ENCODE results near the gene PREX1.

The PREX1 gene

GRCh38 chr20:48632017-48632824, 195.6 kb downstream of the PREX1 start:
- DNase-seq (ENCODE audit: low spot score), result no peak

- no peak for DNase-seq (ENCODE audit: low spot score)
Measured at GRCh38 chr20:48631114-48632016, 196.4 kb downstream of the PREX1 start.

DNA sequence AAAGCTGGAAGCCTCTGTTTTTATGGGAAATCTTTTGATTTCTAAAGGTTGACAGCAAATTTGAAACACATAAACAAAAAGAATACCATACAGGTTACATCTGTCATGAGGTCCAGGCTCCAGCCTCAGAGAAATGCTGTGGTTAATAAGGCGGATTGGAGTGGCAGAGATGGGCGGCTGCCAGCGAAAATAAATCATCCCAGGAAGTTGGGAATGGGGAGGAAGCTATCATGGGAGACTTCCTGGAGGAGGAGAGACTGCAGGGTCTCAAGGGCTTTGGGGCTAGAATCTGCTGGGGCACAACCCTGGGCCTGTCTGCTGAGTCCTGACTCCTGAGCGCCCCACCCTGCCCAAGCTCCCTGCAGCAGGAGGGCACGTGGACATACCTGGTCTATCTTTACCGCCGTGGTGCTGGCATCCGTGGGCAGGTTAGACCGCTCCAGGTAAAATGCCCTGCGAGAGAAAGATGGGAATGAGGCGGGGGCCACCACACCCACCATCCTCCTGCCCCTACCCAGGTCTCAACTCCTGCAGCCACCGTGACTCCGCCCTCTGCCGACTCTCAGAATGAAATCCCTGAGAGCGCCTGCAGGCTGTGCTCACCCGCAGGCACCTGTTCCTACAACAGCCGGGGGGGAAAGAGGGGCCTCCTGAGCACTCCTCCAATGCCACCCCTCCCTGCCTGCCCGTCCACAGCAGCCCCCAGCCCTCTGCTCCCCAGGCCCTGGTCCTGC, 197.3 kb downstream of the PREX1 start:
- DNase-seq (ENCODE audit: low spot score), result no peak

DNA sequence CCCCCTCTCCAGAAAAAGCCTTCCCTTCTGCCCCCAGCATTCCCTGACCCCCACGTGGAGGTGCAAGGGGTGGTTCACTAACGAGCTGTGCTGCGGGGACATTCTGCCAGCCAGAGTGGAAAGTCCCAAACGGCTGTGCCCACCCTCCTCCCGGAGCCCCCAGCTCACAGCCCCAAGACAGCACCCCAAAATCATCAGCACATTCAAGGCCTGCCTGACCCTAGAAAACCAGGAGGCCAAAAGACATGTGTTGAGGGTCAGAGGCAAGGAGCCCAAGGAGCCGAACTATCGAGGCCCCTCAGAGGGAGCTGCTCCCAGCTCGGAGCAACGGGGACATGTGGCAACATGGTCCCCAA, 197.9 kb downstream of the PREX1 start:
- no peak for DNase-seq (ENCODE audit: low spot score)

DNA sequence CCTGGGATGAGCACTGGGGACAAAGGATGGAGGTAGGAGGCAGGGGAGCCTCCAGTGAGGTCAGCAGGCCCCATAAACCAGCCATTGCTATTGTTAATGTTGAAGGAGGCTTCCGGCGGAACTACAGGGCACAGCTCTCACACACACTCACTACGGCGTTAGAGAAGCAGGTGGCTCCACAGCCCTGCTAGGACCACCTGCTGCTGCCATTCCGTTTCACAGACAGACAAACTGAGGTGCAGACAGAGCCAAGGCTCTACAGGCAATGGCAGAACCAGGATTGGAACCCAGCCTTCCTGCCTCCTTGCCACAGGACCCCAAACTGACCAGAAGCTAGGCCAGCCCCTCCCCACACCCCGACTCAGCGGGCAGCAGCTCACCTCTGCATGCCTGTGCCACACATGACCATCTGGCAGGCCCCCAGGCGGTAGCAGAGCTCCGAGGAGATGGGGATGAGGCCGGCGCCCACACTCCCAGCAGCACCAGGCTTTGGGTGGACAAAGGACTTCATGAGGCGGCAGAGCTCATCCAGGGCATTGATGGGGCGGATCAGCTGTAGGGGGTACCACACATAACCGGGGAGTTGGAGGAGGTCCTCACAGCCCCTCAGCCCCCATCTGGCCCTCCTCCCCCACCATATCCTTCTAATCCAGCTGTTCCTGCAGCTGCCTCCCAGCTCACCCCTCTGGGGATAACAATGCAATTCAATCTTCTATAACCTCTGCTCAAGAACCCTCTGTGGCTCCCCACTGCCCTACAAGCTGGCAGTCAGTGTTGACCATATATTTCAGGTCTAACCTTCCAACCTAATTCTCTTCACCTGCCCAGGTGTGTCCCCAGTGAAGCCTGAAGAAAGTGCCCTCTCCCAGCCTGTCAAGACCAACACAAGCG, 198.5 kb downstream of the PREX1 start:
- no peak for DNase-seq (ENCODE audit: low spot score)

DNA sequence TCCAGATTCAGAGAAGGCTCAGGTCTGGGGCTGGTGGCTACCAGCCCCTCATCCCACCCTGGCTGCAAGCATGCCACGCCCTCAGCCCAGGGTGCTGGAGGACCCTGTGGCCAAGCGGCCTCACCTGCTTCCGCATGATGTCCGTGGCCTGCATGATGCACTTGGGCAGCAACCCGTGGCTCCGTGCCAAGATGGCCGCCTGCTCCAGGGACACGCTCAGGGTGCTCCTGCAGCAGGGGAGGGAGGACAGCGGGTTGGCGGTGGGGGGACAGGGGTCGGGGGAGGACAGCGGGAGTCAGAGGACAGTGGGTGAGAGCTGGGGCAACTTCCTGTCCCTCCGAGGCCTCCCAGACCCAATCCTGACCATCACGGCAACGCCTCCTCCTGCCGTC, 200.1 kb downstream of the PREX1 start:
- no peak for DNase-seq (ENCODE audit: low spot score)

- no peak for DNase-seq (ENCODE audit: low spot score)
Measured at GRCh38 chr20:48626938-48627736, 200.7 kb downstream of the PREX1 start.

GRCh38 chr20:48626226-48626937, 201.4 kb downstream of the PREX1 start:
- no peak for DNase-seq (ENCODE audit: low spot score)

DNA sequence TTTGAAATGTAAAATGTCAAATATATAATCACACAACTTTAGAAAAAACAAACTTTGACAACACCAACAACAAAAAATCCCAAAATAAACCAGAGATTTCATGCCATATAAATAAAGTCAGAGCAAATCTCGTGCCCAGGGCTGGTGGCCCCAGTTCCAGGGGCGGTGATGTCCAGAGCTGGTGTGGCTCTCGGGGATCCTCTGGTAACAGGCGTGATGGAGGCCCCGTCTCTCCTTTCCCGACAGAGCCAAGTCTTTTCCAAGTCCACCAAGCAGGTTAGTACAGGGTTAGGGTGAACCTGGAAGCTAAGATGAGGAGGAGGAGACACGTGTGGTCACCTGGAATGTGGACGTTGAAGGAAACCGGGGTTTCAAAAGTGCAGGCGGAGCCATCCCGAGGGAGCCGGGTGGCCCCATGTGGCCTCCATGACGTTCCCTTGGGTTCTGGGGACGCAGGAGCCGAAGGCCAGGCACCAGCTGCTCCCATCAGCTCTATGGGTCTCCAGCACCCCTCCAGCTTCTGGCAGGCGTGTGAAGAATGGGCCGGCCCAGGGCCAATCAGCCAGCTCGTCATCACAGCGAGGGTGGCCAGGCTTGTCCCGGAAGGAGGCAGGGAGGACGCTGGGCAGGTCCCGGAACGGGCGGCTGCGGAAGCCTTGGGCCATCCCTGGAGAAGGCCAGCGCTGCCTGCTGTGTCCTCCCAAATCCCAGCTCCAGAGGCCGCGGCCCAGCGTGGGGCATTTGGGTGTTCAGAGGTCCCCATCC, 202.5 kb downstream of the PREX1 start:
- DNase-seq (ENCODE audit: low spot score), result no peak

DNA sequence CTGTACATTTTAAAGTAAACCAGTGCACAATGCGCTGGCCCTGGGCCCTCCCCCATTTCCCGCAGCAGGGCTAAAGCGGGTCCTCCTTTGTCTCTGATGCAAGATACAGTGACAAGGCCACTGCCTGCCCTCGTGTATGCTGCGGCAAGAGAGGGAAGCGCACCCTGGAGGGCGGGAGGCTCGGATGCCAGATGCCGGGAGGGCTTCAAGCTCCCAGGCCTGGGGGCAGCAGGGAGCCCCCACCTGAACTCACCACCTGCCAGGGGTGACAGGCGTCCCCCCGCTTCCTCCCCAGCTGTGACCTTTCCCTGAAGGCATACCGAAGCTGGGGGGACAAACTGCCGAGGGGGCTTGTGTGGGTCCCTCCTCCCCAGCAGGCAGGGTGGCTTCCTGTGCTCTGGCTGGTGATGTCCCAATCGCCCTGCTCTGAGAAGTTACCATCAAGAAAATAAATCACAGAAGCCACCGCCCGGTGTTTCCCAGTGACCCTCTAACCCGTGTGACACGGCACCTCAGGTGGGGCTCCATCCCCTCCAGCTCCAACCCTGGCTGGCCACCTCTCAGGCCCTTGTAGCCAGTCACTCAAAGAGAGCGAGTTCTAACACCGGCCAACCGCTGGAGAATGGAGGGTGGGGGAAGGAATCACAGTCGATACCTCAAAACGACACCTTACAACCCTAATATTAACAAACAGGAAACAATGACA, 203.3 kb downstream of the PREX1 start:
- DNase-seq (ENCODE audit: low spot score), result no peak

GRCh38 chr20:48623906-48624265, 203.9 kb downstream of the PREX1 start:
- no peak for DNase-seq (ENCODE audit: low spot score)

DNA sequence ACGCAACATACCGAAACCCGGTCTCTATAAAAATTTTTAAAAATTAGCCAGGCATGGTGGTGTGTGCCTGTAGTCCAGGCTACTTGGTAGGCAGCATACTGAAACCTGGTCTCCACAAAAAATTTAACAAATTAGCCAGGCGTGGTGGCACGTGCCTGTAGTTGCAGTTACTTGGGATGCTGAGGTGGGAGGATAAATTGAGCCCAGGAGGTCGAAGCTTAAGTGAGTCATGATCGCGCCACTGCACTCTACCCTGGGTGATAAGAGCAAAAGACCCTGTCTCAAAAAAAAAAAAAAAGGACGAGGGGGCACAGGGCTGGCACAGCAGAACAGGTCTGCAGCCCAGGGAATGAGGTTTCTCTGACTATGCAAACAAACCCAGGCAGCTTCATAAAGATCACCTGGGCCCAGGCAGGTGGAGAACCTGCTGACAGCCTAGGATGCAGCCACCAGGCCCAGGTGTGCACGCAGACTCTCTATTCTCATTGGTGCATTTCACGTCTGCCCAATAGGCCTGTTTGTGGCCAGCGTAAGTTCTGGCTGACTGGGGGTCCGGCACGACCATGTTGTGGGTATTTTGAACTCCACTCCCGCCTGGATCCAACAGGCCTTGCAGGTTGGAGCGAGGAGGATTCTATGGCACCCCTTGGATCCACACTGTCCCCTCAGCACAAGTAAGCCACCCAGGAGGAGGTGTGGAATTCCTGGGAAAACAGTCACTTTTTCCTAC, 204.5 kb downstream of the PREX1 start:
- no peak for DNase-seq (ENCODE audit: low spot score)

GRCh38 chr20:48622421-48622820, 205.4 kb downstream of the PREX1 start:
- no peak for DNase-seq (ENCODE audit: low spot score)

GRCh38 chr20:48621376-48622078, 206.3 kb downstream of the PREX1 start:
- peak; percentile 78 for DNase-seq (ENCODE audit: low spot score)

DNA sequence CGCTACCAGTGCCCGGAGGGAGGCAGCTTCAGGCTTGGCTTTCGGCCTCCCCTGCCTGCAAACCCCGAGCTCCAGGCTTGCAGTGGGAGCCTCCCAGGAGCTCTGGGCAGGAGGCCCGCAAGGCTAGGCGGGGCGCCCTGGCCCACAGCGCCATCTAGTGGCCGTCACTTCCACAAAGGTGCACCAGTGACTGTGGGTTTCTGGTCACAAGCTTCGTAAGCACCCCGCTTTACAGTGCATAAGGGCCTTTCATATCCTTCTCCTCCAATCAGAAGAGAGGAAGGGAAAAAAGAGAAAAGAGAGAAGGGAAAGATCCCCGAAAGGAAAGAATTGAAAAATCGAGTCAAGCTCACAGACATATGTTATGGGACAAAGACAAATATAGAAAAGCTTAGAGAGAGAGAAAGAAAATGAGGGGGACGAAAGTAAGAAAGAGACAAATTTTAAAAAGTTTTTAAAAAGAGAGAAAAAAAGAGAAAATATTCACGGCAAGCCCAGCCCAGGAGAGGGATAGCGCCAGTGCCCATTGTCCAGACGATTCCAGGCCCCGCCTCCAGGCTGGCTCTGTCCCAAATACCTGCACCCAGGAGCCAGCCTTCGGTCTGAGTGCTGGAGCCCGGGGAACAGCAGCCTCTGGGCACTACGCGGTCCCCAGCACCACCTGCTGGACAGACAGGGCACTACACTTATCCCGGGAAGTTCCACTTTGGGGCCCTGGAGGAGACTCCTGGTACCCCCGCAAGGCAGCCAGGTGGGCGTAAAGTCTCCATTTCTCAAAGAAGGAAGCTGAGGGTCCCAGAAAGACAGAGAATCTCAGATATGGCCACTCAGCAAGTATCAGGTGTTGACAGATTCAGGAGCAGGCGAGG, 207.1 kb downstream of the PREX1 start:
- peak; percentile 100 for DNase-seq (ENCODE audit: low spot score)

- no peak for DNase-seq (ENCODE audit: low spot score)
Measured at GRCh38 chr20:48620154-48620506, 207.7 kb downstream of the PREX1 start.

Data from HuH-7.5 (cell line).